Upper lobe of right lung (tissue), 1 donor: ENCODE results near the gene DENND10. TPM values are rescaled to one million over a fixed set of nuclear protein-coding genes. Genes with fewer than 3 reads are reported as not detected.
A peak's percentile ranks its signal among the peaks of the same experiment; 100 is the strongest.

Experiments
- ATAC-seq: fragments of 200-7000 bp; cut with Tn5 transposase; one replicate; pipeline ENCODE4 v1.9.1; 2020; ENCODE audit warnings: mild to moderate bottlenecking, moderate library complexity
- DNase-seq: peaks from one replicate; pipeline ENCODE4 v3.0.0-alpha.2; 2020
- H3K27ac ChIP-seq: fragments of 200-600 bp; one replicate; pipeline ENCODE4 v1.8.0; 2022
- H3K27me3 ChIP-seq: fragments of 200-600 bp; one replicate; pipeline ENCODE4 v1.8.0; 2022; ENCODE audit warnings: mild to moderate bottlenecking
- H3K36me3 ChIP-seq: fragments of 200-600 bp; one replicate; pipeline ENCODE4 v1.8.0; 2022
- H3K4me1 ChIP-seq: fragments of 200-600 bp; one replicate; pipeline ENCODE4 v1.8.0; 2022
- H3K4me3 ChIP-seq: fragments of 200-600 bp; one replicate; pipeline ENCODE4 v1.8.0; 2022; ENCODE audit warnings: mild to moderate bottlenecking
- H3K9me3 ChIP-seq: fragments of 200-600 bp; one replicate; pipeline ENCODE4 v1.8.0; 2022
- CTCF ChIP-seq: fragments of 200-600 bp; IDR thresholded peaks from one replicate; pipeline ENCODE4 v1.8.0; 2022; ENCODE audit warnings: antibody characterized with exemption
- intact Hi-C: fragments of 100-400 bp; cut with DNase I; formaldehyde crosslinking; loops from one replicate; pipeline ENCODE4 v1.11.0; 2022
- total RNA-seq: library from RNA; stranded (reverse); fragmentation: NEBNext Ultra II Directional; extraction: Animal tissue kit (Norgen Biotek cat#: 25700); gene quantifications from one replicate; pipeline ENCODE4 v1.2.1, GENCODE V29; 2021
- donor health status: DM: no; HTN: yes; CAD: no; lungs with severe emphysema.

DENND10 gene
- total RNA-seq, 1 donor from 2014 or later = 27.7 TPM

GRCh38 chr10:119079599-119080520 is 24.1 kb upstream of the DENND10 start:
- ATAC-seq (peak; percentile 94), DNase-seq (peak; percentile 93)
- intact Hi-C loops = no loop called here
- no peak for TF ChIP-seq CTCF
- Histone ChIP-seq H3K27ac (peak overlapping the region; percentile 99), H3K9me3 (no peaks in the 10 kb centered on the region), H3K4me3 (peak overlapping the region; percentile 99), H3K27me3 (no peaks in the 10 kb centered on the region), H3K36me3 (no peaks in the 10 kb centered on the region), H3K4me1 (peaks cover 37% of the 10 kb centered on the region)

GRCh38 chr10:119080521-119081259 is 23.2 kb upstream of the DENND10 start, which contains the start of gene EIF3A:
TSS of gene EIF3A (minus strand) at chr10:119080817. CDS start at chr10:119080676, 141 bp downstream.
- DNase-seq = peak; percentile 96
- Histone ChIP-seq H3K9me3 (no peaks in the 10 kb centered on the region), H3K27me3 (no peaks in the 10 kb centered on the region), H3K36me3 (no peaks in the 10 kb centered on the region), H3K4me1 (peaks cover 37% of the 10 kb centered on the region), H3K27ac (peak within 1 kb of the TSS; percentile 99), H3K4me3 (peak within 1 kb of the TSS; percentile 99)
- intact Hi-C loops = no loop called here
- TF ChIP-seq CTCF = no peak
- peak; percentile 96 for ATAC-seq

- intact Hi-C loops = no loop called here
- no peak overlapping the region for H3K27ac ChIP-seq
- no peaks in the 10 kb centered on the region for H3K9me3 ChIP-seq
- no peaks in the 10 kb centered on the region for H3K36me3 ChIP-seq
- ATAC-seq = no peak
- no peak overlapping the region for H3K4me3 ChIP-seq
- TF ChIP-seq CTCF = no peak
- H3K4me1 ChIP-seq = peaks cover 6% of the 10 kb centered on the region
- DNase-seq = peak; percentile 6
- no peaks in the 10 kb centered on the region for H3K27me3 ChIP-seq
These were observed 19.0 kb upstream of the DENND10 start for GRCh38 chr10:119084896-119085295.

GRCh38 chr10:119087271-119087882 is 16.5 kb upstream of the DENND10 start:
- no peak for TF ChIP-seq CTCF
- no peak overlapping the region for H3K4me3 ChIP-seq
- H3K4me1 ChIP-seq = no peaks in the 10 kb centered on the region
- intact Hi-C loops = no loop called here
- H3K36me3 ChIP-seq = no peaks in the 10 kb centered on the region
- ATAC-seq = no peak
- H3K27me3 ChIP-seq = no peaks in the 10 kb centered on the region
- no peak for DNase-seq
- H3K9me3 ChIP-seq = no peaks in the 10 kb centered on the region
- no peak overlapping the region for H3K27ac ChIP-seq

GRCh38 chr10:119090026-119090795 is 13.7 kb upstream of the DENND10 start:
- ATAC-seq (no peak), DNase-seq (no peak)
- Histone ChIP-seq H3K9me3 (no peaks in the 10 kb centered on the region), H3K27ac (no peak overlapping the region), H3K36me3 (no peaks in the 10 kb centered on the region), H3K27me3 (no peaks in the 10 kb centered on the region), H3K4me3 (no peak overlapping the region), H3K4me1 (no peaks in the 10 kb centered on the region)
- TF ChIP-seq CTCF = no peak
- intact Hi-C loops = no loop called here
